H1 (cell line): Measurements from ENCODE around the gene DGUOK. TPM values are rescaled to one million over a fixed set of nuclear protein-coding genes. Genes with fewer than 3 reads are reported as not detected.

Experiments used
- CTCF ChIA-PET: fragments of 300-600 bp; sonication (Branson Sonifier 250); formaldehyde crosslinking; loops from one replicate; lab custom pipeline; 2021; ENCODE audit not compliant: partially characterized antibody; lab: Charles Lee
- POLR2A ChIA-PET: fragments of 300-600 bp; sonication (Branson Sonifier 250); formaldehyde crosslinking; loops from one replicate; lab custom pipeline; 2021; ENCODE audit warnings: inconsistent platforms; ENCODE audit not compliant: partially characterized antibody; lab: Charles Lee
- DNase-seq, 2 experiments: peaks; one replicate each; pipeline versions ENCODE4 v3.0.0 to v3.0.0-alpha.2; 2010 to 2022; ENCODE audit warnings: low spot score in 2 of 2, low read depth in 1 of 2, mixed read lengths in 1 of 2
- FAIRE-seq: peaks from 2 replicates; lab custom pipeline; 2011; peaks lifted over from hg19 to GRCh38; lab: Jason Lieb, UNC
- H2AFZ ChIP-seq: 2 replicates; pipeline ENCODE4 v1.8.1; 2012; ENCODE audit warnings: low read length, inconsistent platforms
- H2AK5ac ChIP-seq: 2 replicates; pipeline ENCODE4 v1.6.1; 2013; ENCODE audit warnings: low read depth, low read length
- H2BK120ac ChIP-seq: replicated peaks from 2 replicates; pipeline ENCODE3; 2013; ENCODE audit warnings: low read depth, low read length, inconsistent platforms
- H2BK12ac ChIP-seq: 2 replicates; pipeline ENCODE4 v1.6.1; 2013; ENCODE audit warnings: low read depth, low read length
- H2BK15ac ChIP-seq: 2 replicates; pipeline ENCODE4 v1.6.1; 2013; ENCODE audit warnings: low read length
- H2BK20ac ChIP-seq: 2 replicates; pipeline ENCODE4 v1.6.1; 2013; ENCODE audit warnings: low read length
- H2BK5ac ChIP-seq: 2 replicates; pipeline ENCODE4 v1.6.1; 2013; ENCODE audit warnings: low read depth, low read length
- H3K14ac ChIP-seq: 2 replicates; pipeline ENCODE4 v1.6.1; 2013; ENCODE audit warnings: inconsistent platforms; ENCODE audit not compliant: insufficient read length
- H3K18ac ChIP-seq: 2 replicates; pipeline ENCODE4 v1.6.1; 2013; ENCODE audit warnings: low read length; ENCODE audit errors: extremely low read depth
- H3K23ac ChIP-seq: 2 replicates; pipeline ENCODE4 v1.6.1; 2013; ENCODE audit warnings: inconsistent platforms; ENCODE audit not compliant: insufficient read length
- H3K23me2 ChIP-seq: 2 replicates; pipeline ENCODE4 v1.6.1; 2013; ENCODE audit warnings: low read depth, low read length
- H3K27ac ChIP-seq: 2 replicates; pipeline ENCODE4 v1.6.1; 2011; ENCODE audit warnings: low read depth, low read length, inconsistent platforms
- H3K27me3 ChIP-seq, 4 experiments: replicated peaks in 1 of 4; 1 replicate in 1 of 4; 2 replicates in 3 of 4; pipeline versions ENCODE4 v1.6.1 to v1.8.1; 2011 to 2013; ENCODE audit warnings: low read length in 3 of 4, mild to moderate bottlenecking in 3 of 4, inconsistent platforms in 2 of 4, mixed read lengths in 2 of 4, moderate library complexity in 1 of 4; ENCODE audit not compliant: control insufficient read depth in 3 of 4, insufficient read depth in 3 of 4; ENCODE audit errors: extremely low read depth in 1 of 4
- H3K36me3 ChIP-seq, 4 experiments: 2 replicates each; pipeline versions ENCODE4 v1.6.1 to v1.8.1; 2011 to 2013; ENCODE audit warnings: mild to moderate bottlenecking in 4 of 4, low read length in 3 of 4, moderate library complexity in 2 of 4, control low read depth in 1 of 4, inconsistent platforms in 1 of 4; ENCODE audit not compliant: insufficient read depth in 4 of 4, control insufficient read depth in 2 of 4
- H3K4ac ChIP-seq: replicated peaks from 2 replicates; pipeline ENCODE3; 2013; ENCODE audit warnings: low read length, low read depth, mixed read lengths, inconsistent platforms; ENCODE audit not compliant: insufficient read length
- H3K4me1 ChIP-seq, 4 experiments: replicated peaks in 1 of 4; 1 replicate in 1 of 4; 2 replicates in 3 of 4; pipeline versions ENCODE4 v1.6.1 to v1.8.1; 2011 to 2013; ENCODE audit warnings: low read length in 3 of 4, inconsistent platforms in 2 of 4, mixed read lengths in 1 of 4; ENCODE audit not compliant: insufficient read depth in 4 of 4, control insufficient read depth in 3 of 4
- H3K4me2 ChIP-seq, 2 experiments: 2 replicates each; pipeline versions ENCODE4 v1.6.1 to v1.8.1; 2011 to 2013; ENCODE audit warnings: low read depth in 2 of 2, low read length in 2 of 2, control low read depth in 1 of 2, inconsistent platforms in 1 of 2, mild to moderate bottlenecking in 1 of 2; ENCODE audit not compliant: insufficient read depth in 1 of 2
- H3K4me3 ChIP-seq, 4 experiments: fragments of 200-600, 300-600 bp in 1 of 4; sonication (generic), shearing (Covaris generic), sonication (Bioruptor Twin) in 1 of 4; 2 replicates each; pipeline versions ENCODE4 v1.5.1 to v1.8.1; 2011 to 2016; ENCODE audit warnings: low read length in 4 of 4, low read depth in 3 of 4, control low read depth in 2 of 4, inconsistent platforms in 2 of 4, mild to moderate bottlenecking in 2 of 4, mixed read lengths in 1 of 4, moderate library complexity in 1 of 4; ENCODE audit not compliant: insufficient read depth in 2 of 4; ENCODE audit errors: extremely low read depth in 1 of 4
- H3K56ac ChIP-seq: replicated peaks from 2 replicates; pipeline ENCODE3; 2013; ENCODE audit warnings: low read depth, mild to moderate bottlenecking, mixed read lengths, low read length, inconsistent platforms; ENCODE audit not compliant: insufficient read length
- H3K79me1 ChIP-seq: 2 replicates; pipeline ENCODE4 v1.6.1; 2013; ENCODE audit warnings: low read depth, low read length, control low read depth
- H3K79me2 ChIP-seq, 2 experiments: 2 replicates each; pipeline versions ENCODE4 v1.6.1 to v1.8.1; 2012 to 2013; ENCODE audit warnings: low read length in 2 of 2, mild to moderate bottlenecking in 2 of 2, inconsistent platforms in 1 of 2; ENCODE audit not compliant: insufficient read depth in 2 of 2, control insufficient read depth in 1 of 2
- H3K9ac ChIP-seq, 4 experiments: replicated peaks in 1 of 4; 1 replicate in 1 of 4; 2 replicates in 3 of 4; pipeline versions ENCODE4 v1.6.1 to v1.8.1; 2011 to 2013; ENCODE audit warnings: low read depth in 3 of 4, low read length in 3 of 4, control low read depth in 2 of 4, mild to moderate bottlenecking in 2 of 4, moderate library complexity in 2 of 4, inconsistent platforms in 1 of 4; ENCODE audit errors: extremely low read depth in 1 of 4
- H3K9me3 ChIP-seq, 2 experiments: 2 replicates each; pipeline versions ENCODE4 v1.6.1 to v1.8.1; 2012 to 2013; ENCODE audit warnings: mild to moderate bottlenecking in 2 of 2, moderate library complexity in 2 of 2, control low read depth in 1 of 2, inconsistent platforms in 1 of 2, low read depth in 1 of 2, low read length in 1 of 2, mixed read lengths in 1 of 2; ENCODE audit not compliant: insufficient read depth in 2 of 2
- H4K20me1 ChIP-seq, 2 experiments: replicated peaks in 1 of 2; 2 replicates each; pipeline versions ENCODE3 to v1.8.1; 2011 to 2013; ENCODE audit warnings: inconsistent platforms in 2 of 2, low read length in 2 of 2, mild to moderate bottlenecking in 1 of 2; ENCODE audit not compliant: insufficient read depth in 2 of 2, control insufficient read depth in 1 of 2
- H4K5ac ChIP-seq: 2 replicates; pipeline ENCODE4 v1.6.1; 2013; ENCODE audit warnings: low read length, low read depth, mixed read lengths, inconsistent platforms; ENCODE audit not compliant: insufficient read length
- H4K8ac ChIP-seq: 2 replicates; pipeline ENCODE4 v1.8.0; 2013; ENCODE audit warnings: mild to moderate bottlenecking, moderate library complexity, low read length, inconsistent platforms; ENCODE audit not compliant: insufficient read depth; ENCODE audit errors: extremely low read depth
- H4K91ac ChIP-seq: replicated peaks from 2 replicates; pipeline ENCODE3; 2013; ENCODE audit warnings: low read length, mixed read lengths, inconsistent platforms; ENCODE audit not compliant: insufficient read length
- POU5F1 ChIP-seq: IDR thresholded peaks from 2 replicates; pipeline ENCODE4 v1.6.1; 2011; ENCODE audit warnings: low read depth, mild to moderate bottlenecking, low read length, moderate library complexity
- SIRT6 ChIP-seq: IDR thresholded peaks from one replicate; pipeline ENCODE4 v1.7.1; 2012; ENCODE audit warnings: low read length, inconsistent platforms
- SIX5 ChIP-seq: IDR thresholded peaks from 2 replicates; pipeline ENCODE4 v1.6.1; 2011; ENCODE audit warnings: mild to moderate bottlenecking, low read depth, low read length
- WGBS, 2 experiments: shearing (Covaris generic) in 1 of 2; methylation state at CpG; one replicate each; pipeline versions ENCODE4 v1.1.6 to v1.1.7; 2013 to 2015; ENCODE audit warnings: low lambda C conversion rate in 2 of 2, mixed read lengths in 2 of 2, inconsistent platforms in 1 of 2, low coverage in 1 of 2, missing lambda C conversion rate in 1 of 2; ENCODE audit not compliant: insufficient replicate concordance in 2 of 2, insufficient coverage in 1 of 2, insufficient read length in 1 of 2; ENCODE audit errors: extremely low coverage in 1 of 2, missing lambda C conversion rate in 1 of 2; 5-methylcytosine and 5-hydroxymethylcytosine counted together
- polyA plus RNA-seq, 7 experiments: library from polyadenylated mRNA; depleted of rRNA in 3 of 7; stranded (reverse) in 5 of 7; unstranded in 2 of 7; fragments of >200 nt in 5 of 7; fragments of 200-250 nt in 2 of 7; gene quantifications; 1 replicate in 5 of 7; 2 replicates in 1 of 7; 4 replicates in 1 of 7; pipeline versions ENCODE4 v1.2.1 to v1.2.3, GENCODE V29; 2011 to 2013; ENCODE audit warnings: missing spikeins in 2 of 7, mixed read lengths in 2 of 7
- total RNA-seq: library from RNA; stranded (reverse); fragmentation: NEBNext Ultra II Directional; extraction: Animal tissue kit (Norgen Biotek cat#: 25700); gene quantifications from 2 replicates; pipeline ENCODE4 v1.2.1, GENCODE V29; 2021

Gene DGUOK
- total and polyA plus RNA-seq, 2 of the 8 experiments (the other 6 are each of a cell fraction or from before 2014, with no cell fraction given): 110 to 168 TPM

GRCh38 chr2:73965053-73965452 is 38.4 kb downstream of the DGUOK start:
- Histone ChIP-seq H3K9me3 (peaks cover 0 to 3% of the 10 kb centered on the region in 2 experiments; a peak in 1 of 4 replicates), H3K27ac (no peak overlapping the region), H3K4ac (no peak overlapping the region), H3K79me2 (no peaks in the 10 kb centered on the region), H2AFZ (no peak overlapping the region), H3K79me1 (no peaks in the 10 kb centered on the region), H4K91ac (no peak overlapping the region), H3K56ac (no peak overlapping the region), H4K20me1 (no peaks in the 10 kb centered on the region), H3K23ac (no peak overlapping the region), H2BK15ac (no peak overlapping the region), H3K4me3 (no peak overlapping the region), H3K18ac (no peak overlapping the region), H3K27me3 (no peaks in the 10 kb centered on the region), H3K14ac (no peak overlapping the region), H4K5ac (no peak overlapping the region), H3K4me2 (no peak overlapping the region), H3K9ac (no peak overlapping the region), H3K4me1 (no peaks in the 10 kb centered on the region), H2AK5ac (no peak overlapping the region), H3K23me2 (no peaks in the 10 kb centered on the region), H2BK120ac (no peak overlapping the region), H3K36me3 (no peaks in the 10 kb centered on the region), H2BK20ac (no peak overlapping the region), H2BK5ac (no peak overlapping the region), H4K8ac (no peak overlapping the region), H2BK12ac (no peak overlapping the region)
- DNase-seq: no peak
- TF ChIP-seq POU5F1 (no peak), SIX5 (no peak), SIRT6 (no peak)
- WGBS, 2 experiments: 88% methylated on average over 3 of the region's 3 CpGs; no CpG with 5 or more reads in 1 of the 2 experiments
- no peak for FAIRE-seq
- POLR2A ChIA-PET: interaction anchor here (1.0 to 1.3 kb wide), 3 partner anchors 12 to 17 kb away, joined by 3 read pairs; no protein-coding TSS in a partner anchor
- CTCF ChIA-PET: interaction anchor here (0.8 to 2.2 kb wide), 7 partner anchors 11 to 182 kb away, joined by 3 to 7 read pairs (median 3); partner anchors contain the start of gene BOLA3
